GM19240 (cell line): ENCODE measurements around the gene TMEM59.
"Not testable (repeated sequence)": the region's sequence is repeated elsewhere in the genome, so short reads cannot be mapped to it uniquely, and the experiment has no call there.

Experiments used
- DNase-seq: peaks from one replicate; pipeline ENCODE4 v3.0.0; 2011; ENCODE audit warnings: low spot score; ENCODE audit not compliant: insufficient read length

TMEM59 gene

GRCh38 chr1:54052934-54053744 lies at the start of gene TMEM59, which contains the start of gene TCEANC2:
Gene TMEM59 (minus strand): TSS chr1:54053204. CDS start chr1:54053188, 16 bp downstream.
Gene TCEANC2 (plus strand): TSS chr1:54053608. CDS start chr1:54054423, 815 bp downstream.
- peak; percentile 86 for DNase-seq

- DNase-seq: no peak
These were observed 47.5 kb upstream of the TMEM59 start for GRCh38 chr1:54100500-54100899.

GRCh38 chr1:54099061-54099610 lies 46.1 kb upstream of the TMEM59 start:
- DNase-seq: no peak

GRCh38 chr1:54096877-54097240 lies 43.9 kb upstream of the TMEM59 start:
- DNase-seq: no peak

- DNase-seq: no peak
These were observed 43.3 kb upstream of the TMEM59 start for GRCh38 chr1:54096227-54096876.

GRCh38 chr1:54095546-54096226 lies 42.7 kb upstream of the TMEM59 start:
- no peak for DNase-seq

- not testable (repeated sequence) for DNase-seq
These were observed 41.7 kb upstream of the TMEM59 start for GRCh38 chr1:54094730-54095105.

- no peak for DNase-seq
These were observed 41.2 kb upstream of the TMEM59 start for GRCh38 chr1:54094001-54094729.

GRCh38 chr1:54091666-54092065 lies 38.7 kb upstream of the TMEM59 start:
- DNase-seq: no peak

- DNase-seq: no peak
These were observed 35.4 kb upstream of the TMEM59 start for GRCh38 chr1:54088385-54088784.

GRCh38 chr1:54086754-54087153 lies 33.8 kb upstream of the TMEM59 start:
- DNase-seq: no peak

GRCh38 chr1:54084794-54085193 lies 31.8 kb upstream of the TMEM59 start:
- no peak for DNase-seq

- peak; percentile 57 for DNase-seq
These were observed 28.6 kb upstream of the TMEM59 start for GRCh38 chr1:54081306-54082270.

- no peak for DNase-seq
These were observed 27.6 kb upstream of the TMEM59 start for GRCh38 chr1:54080598-54081049.

- DNase-seq: no peak
These were observed 24.4 kb upstream of the TMEM59 start for GRCh38 chr1:54077359-54077758.

GRCh38 chr1:54070171-54070837 lies 17.3 kb upstream of the TMEM59 start:
- DNase-seq: peak; percentile 14

GRCh38 chr1:54069791-54070170 lies 16.8 kb upstream of the TMEM59 start:
- DNase-seq: no peak

- no peak for DNase-seq
These were observed 11.3 kb upstream of the TMEM59 start for GRCh38 chr1:54064299-54064698.

GRCh38 chr1:54054438-54054749 lies 1.4 kb upstream of the TMEM59 start:
- no peak for DNase-seq
